ENCODE measurements around the gene RGS9BP.
"Not testable (repeated sequence)": the region's sequence is repeated elsewhere in the genome, so short reads cannot be mapped to it uniquely, and the experiment has no call there.

The RGS9BP gene, protein sequence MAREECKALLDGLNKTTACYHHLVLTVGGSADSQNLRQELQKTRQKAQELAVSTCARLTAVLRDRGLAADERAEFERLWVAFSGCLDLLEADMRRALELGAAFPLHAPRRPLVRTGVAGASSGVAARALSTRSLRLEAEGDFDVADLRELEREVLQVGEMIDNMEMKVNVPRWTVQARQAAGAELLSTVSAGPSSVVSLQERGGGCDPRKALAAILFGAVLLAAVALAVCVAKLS

GRCh38 chr19:32675720-32676185 is at the start of gene RGS9BP:
TSS of gene RGS9BP (plus strand) at chr19:32675848. CDS start at chr19:32676264, 416 bp downstream.
- peak; percentile 76 for DNase-seq

GRCh38 chr19:32626969-32627368 is 48.7 kb upstream of the RGS9BP start:
- DNase-seq, result no peak

DNA sequence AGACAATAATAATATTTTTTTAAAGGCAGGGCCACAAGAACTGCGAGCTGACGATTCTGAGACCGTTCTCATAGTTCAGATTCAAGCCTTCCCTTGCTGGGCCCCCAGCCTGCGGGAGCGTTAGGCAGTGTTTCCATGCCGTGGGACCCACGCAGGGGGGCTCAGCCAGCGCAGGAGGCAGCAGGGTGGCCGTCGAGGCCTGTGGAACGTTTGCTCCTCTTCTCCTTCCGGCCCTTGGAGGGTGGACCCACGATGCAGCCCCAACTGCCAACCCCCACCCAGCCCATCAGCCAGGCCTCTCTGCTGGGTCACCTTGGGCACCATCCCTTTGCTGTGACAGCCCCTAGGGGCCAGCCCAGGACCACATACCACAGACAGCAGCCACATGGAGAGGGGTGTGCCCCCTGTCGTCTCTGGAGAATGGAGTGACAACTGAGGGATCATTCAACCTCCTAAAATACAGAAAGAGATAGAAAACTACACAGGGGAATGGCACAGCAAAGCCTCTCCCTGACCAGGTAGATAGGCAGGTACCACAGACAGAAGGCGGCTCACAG is 47.9 kb upstream of the RGS9BP start:
- DNase-seq, result no peak

GRCh38 chr19:32630338-32630737 is 45.3 kb upstream of the RGS9BP start:
- no peak for DNase-seq

DNA sequence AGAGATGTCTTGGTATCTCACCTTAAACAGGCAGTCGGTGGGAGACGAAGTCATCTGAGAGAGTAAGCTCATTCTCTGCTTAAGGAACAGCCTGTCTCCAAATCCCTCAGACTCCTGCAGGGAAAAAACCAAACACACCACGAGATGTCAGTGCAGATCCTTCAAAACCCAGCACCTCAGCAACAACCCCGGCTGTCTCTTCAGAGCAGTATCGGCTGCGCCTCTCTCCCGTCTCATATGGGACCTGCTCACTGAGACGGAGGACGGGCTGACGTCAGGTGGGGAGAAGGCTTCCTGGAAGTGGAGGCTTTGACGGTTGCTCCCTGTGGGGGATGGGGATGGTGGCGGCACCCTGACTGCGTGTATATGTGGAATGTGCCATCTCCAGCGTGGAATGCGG is 44.3 kb upstream of the RGS9BP start:
- no peak for DNase-seq

GRCh38 chr19:32637480-32637879 is 38.2 kb upstream of the RGS9BP start:
- DNase-seq, result no peak

GRCh38 chr19:32638625-32639024 is 37.0 kb upstream of the RGS9BP start:
- DNase-seq, result no peak

DNA sequence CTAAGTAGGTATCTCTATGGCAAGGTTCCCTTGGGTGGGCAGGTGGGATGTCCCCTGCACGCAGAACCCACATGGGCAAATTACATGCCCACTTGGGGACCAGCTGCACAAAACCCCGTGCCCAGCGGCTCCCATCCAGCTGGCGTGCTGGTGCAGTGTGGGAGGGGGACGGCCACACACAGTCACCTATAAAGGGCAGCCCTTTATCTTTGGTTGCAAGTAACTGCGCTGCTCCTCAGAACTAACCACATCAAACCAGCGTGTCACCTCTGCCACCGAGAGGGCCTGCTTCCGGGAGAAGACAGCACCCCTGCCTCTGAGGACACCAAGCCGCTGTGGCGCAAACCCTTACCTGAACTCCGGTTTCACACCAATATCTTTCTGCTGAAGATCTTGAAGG is 32.9 kb upstream of the RGS9BP start:
- DNase-seq, result no peak

DNA sequence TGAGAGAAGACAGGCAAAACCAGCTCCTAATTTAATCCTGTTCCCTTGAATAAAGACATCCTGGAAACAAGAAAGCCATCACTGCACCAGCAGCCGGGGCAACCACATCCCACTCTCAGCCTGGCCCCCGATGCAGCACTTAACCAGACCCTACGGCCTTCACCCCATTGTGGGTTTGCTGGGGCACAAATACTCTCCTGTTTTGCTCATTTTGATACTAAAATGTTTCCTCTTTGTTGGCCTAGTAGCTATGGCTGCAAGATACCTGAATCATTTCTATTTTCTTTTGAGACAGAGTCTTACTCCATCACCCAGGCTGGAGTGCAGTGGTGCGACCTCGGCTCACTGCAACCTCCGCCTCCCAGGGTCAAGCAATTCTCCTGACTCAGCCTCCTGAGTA is 29.1 kb upstream of the RGS9BP start:
- DNase-seq, result no peak

DNA sequence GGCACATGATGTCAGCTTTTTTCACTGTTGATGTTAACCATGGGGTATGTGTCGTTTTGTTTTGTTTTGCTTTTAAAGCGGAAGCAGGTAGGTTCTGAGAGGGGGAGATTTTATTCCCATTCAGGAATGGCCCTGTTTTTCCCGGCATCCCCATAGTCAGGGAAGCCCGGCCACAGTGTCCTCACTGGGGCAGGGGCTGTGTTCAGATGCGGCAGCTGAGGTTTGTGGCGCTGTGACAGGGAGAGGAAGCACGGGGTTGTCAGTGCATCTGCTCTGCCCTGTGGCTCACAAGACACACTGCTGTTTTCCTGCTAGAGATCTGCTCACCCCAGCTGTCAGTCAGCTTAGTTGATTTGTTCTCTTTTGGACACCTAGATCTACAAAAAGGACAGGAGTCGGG is 28.3 kb upstream of the RGS9BP start:
- no peak for DNase-seq

DNA sequence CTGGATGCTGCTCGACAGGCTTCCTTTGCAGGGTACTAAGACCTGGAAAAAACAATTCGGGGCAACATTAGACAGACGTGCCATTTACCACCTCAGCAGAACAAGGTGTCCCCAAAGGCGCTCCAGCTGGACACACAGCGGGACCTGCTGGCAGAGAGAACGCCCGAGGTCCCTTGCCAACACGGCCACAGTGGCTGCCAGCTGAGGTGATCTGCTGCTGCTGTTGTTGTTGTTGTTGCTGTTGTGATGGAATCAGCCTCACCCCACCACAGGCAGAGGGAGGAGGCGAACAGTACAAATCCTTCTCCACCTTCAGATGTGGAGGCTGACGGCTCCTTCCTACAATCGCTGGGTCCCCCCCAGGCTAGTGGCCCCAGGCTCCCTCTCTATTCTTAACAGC is 25.9 kb upstream of the RGS9BP start:
- DNase-seq, result no peak

GRCh38 chr19:32650671-32651070 is 25.0 kb upstream of the RGS9BP start:
- no peak for DNase-seq

GRCh38 chr19:32651729-32652140 is 23.9 kb upstream of the RGS9BP start:
- DNase-seq, result peak; percentile 55

GRCh38 chr19:32652331-32652730 is 23.3 kb upstream of the RGS9BP start:
- DNase-seq, result not testable (repeated sequence)

DNA sequence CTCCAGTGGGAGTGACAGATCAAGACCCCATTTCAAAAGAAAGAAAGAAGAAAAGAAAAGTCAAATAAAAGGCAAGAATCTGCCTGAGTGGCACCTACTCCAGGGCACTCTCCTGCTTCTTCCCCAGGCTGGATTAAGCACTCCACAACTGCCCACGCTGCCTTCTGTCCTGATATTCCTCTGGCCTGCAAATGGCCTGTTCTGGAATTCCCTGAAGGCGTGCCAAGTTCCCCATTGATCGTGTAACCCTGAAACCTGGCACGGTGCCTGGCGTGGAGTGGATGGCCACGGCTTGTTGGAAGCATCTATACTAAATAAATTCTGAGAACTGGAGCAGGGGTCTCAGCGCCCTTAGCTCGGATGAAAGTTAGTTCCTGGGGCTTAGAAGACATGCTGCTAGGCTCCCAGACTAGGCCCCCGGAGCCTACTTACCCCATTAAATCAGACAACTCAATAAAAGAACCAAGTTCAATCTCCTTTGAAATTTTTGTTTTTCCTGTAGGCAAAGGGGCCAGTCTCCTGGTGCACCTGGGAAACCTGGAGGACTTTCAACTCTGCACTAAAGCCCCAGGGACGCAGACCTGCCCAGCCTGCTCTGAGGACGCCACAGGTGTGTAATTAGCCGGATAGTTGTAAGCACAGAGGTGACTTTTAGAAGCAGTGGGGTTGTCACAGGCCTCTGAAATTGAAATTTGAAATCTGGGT is 22.6 kb upstream of the RGS9BP start:
- DNase-seq, result peak; percentile 40

- DNase-seq, result no peak
Observed at GRCh38 chr19:32653599-32653915, 22.1 kb upstream of the RGS9BP start.

GRCh38 chr19:32656379-32656778 is 19.3 kb upstream of the RGS9BP start:
- DNase-seq, result not testable (repeated sequence)

- DNase-seq, result no peak
Observed at GRCh38 chr19:32658075-32658474, 17.6 kb upstream of the RGS9BP start.

GRCh38 chr19:32658527-32658926 is 17.1 kb upstream of the RGS9BP start:
- DNase-seq, result no peak

DNA sequence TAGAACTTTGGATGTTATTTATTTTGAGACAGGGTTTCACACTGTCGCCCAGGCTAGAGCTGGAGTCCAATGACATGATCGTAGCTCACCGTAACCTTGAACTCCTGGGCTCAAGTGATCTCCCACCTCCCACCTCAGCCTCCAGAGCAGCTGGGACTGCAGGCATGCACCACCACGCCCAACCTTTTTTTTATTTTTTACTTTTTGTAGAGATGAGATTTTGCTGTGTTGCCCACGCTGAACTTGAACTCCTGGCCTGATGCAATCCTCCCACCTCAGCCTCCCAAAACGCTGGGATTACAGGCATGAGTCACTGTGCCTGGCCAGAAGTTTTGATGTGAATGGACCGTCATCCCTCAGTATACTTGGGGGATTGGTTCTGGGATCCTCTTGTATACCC is 14.3 kb upstream of the RGS9BP start:
- DNase-seq, result no peak

DNA sequence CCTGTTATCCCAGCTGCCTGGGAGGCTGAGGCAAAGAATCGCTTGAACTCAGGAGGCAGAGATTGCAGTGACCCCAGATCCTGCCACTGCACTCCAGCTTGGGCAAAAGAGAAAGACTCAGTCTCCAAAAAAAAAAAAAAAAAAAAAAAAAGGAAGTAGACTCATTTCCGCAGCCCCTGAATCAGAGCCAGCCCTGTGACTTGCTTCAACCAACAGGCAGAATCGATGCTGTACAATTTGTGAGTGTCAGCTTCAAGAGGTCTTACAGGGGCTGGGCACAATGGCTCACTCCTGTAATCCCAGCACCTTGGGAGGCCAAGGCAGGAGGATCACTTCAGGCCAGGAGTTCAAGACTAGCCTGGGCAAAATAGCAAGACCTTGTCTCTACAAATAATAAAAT is 13.5 kb upstream of the RGS9BP start:
- DNase-seq, result no peak

DNA sequence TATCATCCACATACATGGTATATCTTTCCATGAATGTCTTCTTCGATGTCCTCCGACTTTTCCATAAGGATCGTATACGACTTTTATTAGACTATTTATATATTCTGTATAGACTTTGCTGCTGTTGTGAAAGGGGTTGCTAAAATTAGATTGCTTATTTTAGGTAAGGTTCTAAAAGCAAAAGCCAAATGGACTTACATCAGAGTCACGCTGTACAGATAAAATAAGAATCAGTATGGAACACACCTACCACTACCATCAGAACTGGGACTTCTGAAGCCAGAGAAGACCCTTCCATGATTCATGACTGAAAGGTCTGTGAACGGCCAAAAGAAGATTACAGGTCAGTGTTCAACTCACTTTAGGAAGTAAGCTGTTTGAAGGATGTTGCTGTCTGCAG is 9.6 kb upstream of the RGS9BP start:
- no peak for DNase-seq

DNA sequence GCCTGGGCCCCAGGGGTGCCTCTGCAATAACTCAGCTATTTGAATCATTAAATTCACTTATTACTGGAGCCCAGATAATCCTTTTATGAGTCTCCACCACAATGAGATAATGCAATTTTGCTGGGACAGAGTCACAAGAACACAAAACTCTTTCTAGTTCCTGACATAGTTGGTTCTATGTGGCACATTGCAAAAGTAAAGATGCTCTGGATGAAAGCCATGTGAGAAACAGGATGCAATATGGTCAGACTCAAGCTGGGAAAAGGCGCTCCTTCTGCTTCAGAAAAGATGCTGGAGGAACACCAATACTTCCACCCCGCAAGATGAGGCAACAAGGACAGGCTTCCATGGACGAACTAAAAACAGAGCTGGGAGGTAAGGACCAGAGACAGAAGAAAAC is 6.3 kb upstream of the RGS9BP start:
- DNase-seq, result no peak

- no peak for DNase-seq
Observed at GRCh38 chr19:32671883-32672593, 3.6 kb upstream of the RGS9BP start.
